DMS53 treated with DMSO at 0.1 percent for 48 hours (cell line): ENCODE data around the gene SRXN1.

Experiments
- DNase-seq: peaks from one replicate; lab custom pipeline; 2025; ENCODE audit not compliant: unreplicated experiment; lab: John Stamatoyannopoulos, UW

SRXN1 gene

DNA sequence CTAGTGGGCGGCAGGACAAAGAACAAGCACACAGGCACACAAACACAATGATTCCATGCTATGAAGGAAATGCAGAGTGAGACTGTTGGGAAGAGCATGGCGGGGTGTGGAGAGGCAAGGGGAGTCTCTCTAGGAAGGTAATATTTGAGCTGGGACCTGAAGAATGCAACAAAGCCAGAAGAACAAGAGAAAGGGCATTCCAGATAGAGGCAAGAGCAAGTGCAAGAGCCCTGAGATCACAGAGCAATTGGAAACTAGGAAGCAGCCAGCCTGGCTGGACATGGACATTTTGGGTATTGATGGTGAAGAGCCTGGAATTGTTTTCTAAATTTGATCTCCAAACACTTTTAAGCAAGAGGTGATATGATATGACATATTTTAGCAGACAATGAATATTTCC, 15.4 kb downstream of the SRXN1 start:
- DNase-seq, result no peak

DNA sequence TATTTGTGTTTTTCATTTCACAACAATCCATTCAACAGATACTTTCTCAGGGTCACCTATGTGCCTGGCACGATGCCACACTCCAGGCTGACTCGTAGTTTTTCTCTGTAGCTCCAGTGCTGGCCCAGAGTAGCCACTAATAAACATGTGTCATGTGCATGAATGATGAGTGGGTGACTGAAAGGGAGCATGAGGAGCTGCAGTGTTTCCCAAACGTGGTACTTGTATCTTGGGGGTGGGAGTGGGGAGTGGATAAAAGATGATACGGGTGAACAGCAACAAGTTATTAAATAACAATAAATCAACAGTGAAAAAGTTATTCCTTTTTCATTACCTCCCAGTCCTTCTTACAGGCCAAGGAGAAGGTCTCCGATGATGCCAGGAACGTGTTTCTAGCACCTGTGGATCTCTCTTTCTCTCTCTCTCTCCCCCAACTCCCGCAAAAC, 17.1 kb downstream of the SRXN1 start:
- no peak for DNase-seq

DNA sequence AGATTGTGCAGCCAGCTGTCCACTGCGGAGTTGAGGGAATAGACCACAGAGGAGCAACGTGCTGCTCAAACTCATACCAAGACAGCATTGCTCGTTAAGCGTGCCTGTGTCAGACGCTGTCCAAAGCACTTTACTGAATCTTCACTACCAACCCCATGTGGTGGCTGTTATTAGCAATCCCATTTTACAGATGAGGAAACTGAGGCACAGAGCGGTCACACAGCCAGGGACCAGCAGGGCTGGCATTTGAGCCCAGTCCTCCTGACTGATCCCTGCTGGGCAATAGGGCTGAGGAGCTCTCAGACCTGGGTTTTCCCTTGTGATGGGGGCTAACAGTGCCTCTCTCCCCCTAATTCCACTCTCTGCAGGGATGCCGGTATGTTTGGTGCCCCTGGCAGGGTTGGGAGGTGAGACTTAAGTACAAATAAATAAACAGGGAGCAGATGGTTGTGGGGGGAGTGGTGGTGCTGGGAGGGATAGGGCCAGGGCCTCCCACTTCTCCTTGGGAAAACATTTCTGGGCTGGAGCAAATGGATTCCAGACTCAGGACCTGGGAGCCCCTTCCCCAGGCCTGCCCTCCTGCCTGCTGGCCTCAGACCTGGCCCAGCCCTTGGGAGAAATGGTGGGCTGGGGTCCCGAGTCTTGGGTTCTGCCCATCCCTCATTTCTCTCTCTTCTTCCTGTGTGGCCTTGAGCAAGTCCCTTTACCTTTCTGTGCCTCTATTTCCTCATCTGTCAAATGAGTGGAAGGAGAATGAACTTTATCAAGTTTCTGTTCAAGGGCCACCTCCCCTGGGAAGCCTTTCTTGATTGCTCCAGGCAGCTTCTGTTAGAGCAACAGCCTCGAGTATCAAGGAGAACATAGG, 17.7 kb downstream of the SRXN1 start:
- no peak for DNase-seq

DNA sequence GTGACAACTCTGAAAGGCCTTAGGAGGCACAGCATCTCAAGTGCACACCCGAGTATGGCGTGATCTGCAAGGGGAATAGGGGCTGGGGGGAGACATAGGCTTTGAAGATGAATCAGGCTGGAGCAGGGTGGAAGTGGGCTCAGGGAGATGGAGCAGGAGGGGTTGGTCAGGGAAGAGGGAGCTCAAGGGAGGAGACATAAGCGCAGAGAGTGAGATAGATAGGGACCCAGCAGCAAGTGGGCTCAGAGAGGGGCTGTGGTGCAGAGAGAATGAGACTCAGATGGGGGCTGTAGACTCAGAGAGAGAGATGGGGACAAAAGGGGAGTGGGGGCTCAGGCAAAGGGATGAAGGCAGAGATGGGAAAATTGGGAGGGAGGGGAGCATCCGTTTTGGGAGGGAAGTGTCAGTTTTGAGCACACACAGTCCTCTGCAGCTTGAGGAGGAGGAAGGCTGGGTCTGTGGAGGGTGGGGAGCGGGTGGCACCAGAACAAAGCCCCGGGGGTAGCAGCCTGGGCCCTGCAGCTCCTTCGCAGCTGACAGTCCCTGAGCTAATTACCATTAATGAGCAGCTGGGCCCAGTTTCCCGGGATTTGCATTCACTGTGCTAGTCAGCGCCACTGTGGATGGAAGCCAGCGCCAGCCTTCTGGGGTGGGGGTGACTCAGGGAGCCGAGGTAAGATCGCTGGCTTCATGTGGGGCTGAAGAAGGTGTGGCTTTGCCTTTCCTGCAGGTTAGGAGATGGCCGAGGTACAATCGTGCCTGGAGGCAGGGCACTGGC, 18.7 kb downstream of the SRXN1 start:
- DNase-seq, result no peak

DNA sequence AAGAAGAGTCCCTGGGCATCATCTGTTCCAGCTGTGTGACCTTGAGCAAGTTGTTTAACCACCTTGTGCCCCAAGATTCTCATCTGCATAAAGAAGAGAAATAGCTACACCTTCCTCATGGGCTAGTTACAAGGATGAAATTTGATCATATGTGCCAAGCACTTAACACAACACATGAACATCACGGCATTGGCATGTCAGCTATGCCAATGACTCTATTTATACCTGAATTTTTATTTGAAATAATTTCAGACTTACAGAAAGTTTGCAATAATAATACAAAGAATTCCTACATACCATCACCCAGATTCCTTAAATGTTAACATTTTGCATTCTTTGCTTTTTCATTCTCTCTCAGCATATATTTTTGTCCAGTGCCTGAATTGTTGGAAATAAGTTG, 21.9 kb downstream of the SRXN1 start:
- DNase-seq, result no peak

DNA sequence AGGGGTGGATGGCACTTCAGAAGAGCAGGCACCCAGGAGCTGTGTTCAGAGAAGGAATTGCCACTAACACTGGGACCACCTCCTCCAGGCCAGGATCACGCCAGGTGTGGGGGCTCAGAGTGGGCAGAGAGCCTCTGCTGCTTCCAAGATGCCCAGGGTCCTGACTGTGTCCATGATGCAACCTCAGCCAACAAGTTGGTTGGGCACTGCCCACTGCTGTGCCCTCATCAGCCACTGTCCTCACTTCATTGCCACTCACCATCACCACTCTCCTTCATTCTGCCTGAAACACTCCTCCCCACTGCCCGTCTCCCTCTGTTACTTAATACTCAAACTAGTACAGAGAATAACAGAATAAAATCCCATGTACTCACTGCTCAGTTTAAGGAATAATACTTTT, 26.4 kb downstream of the SRXN1 start:
- DNase-seq, result no peak

DNA sequence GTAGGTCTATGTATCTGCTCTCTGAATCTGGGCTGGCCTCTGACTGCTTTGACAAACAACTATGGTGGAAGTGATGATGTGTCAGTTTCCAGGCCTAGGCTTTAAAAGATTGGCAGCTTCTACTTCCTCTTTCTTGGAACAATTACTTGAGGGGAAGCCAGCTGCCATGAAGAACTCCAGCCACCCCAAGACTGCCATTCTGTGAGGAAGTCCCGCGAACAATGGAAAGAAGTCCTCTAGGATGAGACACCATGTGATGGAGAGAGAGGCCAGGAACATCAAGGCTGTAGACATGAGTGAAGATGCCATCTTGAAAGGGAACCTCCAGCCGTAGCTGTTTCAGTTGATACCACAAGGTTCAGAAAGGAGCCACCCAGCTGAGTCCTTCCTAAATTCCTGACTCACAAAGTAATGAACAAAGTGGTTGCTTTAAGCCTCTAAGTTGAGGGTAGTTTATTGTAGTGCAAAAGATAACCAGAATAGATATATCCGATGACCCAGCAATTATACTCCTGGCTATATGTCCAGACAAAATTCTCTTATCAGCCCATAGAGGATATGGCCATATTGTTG, 27.6 kb downstream of the SRXN1 start:
- DNase-seq, result no peak

DNA sequence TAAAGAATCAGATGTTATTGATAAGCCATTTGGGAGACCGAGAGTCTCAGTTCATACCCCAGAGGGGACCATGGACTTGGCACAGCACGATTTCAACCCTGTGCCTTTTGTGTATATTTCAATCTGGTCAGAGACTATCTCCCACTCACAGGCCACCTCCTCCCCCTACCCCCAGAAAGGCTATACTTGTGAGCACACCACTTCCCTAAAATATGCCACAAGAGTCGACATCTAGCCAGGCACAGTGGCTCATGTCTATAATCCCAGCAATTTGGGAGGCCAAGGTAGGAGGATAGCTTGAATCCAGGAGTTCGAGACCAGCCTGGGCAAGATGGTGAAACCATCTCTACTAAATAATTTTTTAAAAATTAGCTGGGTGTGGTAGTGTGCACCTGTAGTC, 29.3 kb downstream of the SRXN1 start:
- no peak for DNase-seq

DNA sequence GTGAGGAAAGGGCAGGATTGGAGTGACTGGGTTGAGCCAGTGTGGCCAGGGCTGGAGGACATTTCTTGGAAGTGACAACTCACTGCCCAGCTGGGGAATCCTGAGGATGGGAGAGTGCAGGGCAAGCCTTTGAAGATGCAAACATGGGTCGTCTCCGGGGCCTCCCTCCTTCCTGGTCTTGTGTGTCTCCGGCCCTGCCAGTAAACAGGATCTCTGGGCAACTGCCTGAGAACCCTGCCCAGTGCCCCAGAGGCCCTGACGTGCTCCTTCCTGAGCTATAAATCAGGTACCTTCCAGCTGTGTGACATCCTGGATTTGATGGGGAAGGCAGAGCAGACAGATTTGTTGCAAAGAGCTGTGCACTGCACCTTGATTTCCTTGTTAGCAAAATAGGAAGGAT, 30.0 kb downstream of the SRXN1 start:
- DNase-seq, result no peak

DNA sequence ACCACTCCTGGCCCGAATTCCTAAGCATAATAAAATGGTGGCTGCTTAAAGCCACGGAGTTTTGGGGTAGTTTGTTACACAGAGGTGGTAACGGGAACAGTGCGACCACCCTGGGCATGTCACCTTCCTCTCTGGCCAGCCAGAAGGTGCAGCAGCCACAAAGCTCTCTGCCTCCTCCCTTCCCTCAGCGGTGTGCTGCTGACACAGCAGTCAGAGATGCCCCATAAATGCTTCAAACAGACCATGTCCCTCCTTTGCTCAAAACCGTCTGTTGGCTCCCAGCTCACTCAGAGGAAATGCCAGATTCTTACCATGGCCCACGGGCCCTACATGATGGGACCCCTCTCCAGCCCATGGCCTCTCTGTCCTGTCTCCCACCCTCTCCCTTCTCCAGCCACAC, 30.8 kb downstream of the SRXN1 start:
- no peak for DNase-seq

DNA sequence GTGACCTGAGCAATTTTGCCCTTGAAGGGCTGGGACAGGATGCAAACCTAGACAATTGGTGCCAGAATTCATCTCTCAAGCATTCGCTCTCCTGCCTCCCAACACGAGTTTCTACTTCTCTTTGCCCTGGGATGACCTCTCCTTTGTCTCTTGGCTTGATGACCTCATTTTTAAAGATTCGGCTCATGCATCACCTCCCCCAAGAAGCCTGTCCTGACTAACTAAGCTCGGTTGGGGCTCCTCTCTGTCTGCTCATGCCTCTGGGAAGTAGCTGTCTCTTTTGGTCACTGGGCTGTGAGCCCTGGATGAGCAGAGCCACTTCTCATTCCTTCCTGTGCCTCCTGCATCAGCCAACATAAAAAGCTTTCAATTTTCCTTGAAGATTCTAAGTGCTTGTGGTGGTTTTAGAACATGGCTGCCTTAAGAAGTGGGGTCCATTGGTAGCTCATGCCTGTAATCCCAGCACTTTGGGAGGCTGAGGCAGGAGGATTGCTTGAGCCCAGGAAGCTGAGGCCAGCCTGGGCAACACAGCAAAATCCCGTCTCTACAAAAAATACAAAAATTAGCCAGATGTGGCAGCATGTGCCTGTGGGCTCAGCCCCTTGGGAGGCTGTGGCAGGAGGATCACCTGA, 31.8 kb downstream of the SRXN1 start:
- no peak for DNase-seq

DNA sequence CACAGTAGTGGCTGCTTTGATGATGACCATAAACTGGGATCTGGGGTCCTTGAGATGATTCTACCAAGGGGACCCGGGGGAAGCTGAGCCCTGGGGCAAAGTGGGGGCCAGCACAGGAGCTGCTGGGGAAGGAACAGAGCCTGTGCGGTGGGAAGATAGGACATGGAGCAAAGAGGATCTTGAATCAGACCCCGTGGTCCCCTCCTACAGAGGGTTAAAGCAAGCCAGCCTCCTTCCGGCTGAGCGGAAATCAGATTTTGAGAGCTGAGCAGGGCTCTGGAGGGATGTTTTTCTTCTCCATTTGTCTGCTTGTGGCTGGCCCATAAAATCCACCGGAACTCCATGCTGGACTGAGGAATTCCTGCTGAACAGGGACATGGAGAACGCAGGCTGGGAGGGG, 32.8 kb downstream of the SRXN1 start:
- no peak for DNase-seq

DNA sequence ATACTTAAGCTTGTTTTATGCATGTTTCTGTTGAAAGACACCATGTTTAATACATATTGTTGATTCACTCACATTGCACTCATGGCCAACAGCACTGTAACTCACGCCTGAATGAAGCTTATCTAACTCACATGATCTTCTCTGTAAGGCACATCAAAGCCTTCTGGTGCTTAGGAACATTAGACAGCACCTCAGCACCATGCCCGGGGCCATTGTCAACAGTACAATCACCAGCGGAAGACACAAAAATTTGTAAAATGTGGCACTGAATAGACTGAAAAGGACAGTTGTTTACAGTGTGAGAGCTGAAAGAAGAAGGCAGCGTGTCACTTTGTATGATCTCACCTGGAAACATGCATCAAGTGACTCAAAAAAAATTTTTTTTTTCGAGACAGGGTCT, 34.0 kb downstream of the SRXN1 start:
- DNase-seq, result no peak

DNA sequence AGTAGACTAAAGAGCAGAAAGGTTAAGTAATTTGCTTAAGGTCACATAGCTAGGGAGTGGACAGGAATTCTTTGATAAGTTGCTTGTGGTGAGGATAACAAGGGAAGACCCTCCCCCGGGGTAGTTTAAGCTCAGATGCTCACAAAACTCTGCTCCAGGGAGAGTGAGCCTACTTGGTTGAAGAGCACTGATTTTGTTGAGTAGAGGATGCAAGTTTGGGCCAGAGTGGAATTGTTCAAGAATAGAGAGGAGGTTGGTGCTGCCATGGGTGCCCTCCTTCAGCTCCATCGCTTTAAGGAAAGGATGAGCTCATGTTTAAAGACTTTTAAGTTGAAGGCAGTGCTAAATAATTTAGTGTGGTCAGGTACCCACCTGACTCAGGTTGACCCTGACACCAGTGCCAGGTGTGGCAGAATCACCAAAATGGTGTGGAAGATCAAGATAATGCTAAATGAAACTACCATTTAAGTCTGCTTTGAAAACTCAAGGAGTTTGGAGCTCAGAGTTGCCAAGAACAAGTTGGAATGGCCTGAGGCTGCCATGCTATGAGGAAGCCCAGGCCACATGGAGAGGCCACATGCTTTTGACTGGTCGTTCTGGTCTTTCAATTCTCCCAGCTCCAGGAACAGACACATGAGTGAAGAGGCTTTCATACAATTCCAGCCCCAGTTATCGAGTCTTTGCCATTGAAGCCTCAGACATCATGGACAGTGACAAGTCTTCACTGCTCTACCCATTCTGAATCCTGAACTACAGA, 34.9 kb downstream of the SRXN1 start:
- no peak for DNase-seq

DNA sequence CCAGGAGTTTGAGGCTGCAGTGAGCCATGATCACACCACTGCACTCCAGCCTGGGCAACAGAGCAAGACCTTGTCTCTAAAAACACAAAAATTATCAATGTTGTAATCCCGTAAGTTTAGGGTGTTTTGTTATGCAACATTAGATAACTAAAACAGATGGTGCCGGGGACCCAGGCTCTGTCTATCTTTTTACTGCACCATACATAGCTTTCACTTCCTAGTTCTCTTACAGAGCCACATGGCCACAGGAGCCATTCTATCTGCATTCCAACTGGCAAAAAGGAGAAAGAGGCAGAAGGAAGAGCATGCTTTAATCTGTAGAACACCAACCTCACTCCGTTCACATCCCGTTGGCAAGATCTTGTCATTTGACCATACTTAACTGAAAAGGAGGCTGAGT, 37.5 kb downstream of the SRXN1 start:
- DNase-seq, result no peak

DNA sequence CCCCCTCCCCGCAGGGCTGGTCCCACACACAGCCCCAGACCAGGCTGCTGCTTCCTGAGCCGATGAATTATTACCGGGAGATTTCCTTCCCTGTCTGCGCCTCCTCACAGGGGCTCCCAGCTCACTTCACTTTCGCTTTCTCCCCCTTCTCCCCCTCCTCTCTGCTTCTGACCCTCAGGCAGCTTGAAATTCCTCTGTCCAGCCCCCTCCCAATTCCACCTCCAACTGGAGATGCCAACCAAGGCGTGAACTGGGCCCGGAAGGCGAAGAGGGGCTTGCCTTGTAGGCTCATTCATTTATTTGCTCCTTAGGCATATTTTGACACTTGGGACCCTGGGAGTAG, 41.2 kb downstream of the SRXN1 start:
- DNase-seq, result no peak

DNA sequence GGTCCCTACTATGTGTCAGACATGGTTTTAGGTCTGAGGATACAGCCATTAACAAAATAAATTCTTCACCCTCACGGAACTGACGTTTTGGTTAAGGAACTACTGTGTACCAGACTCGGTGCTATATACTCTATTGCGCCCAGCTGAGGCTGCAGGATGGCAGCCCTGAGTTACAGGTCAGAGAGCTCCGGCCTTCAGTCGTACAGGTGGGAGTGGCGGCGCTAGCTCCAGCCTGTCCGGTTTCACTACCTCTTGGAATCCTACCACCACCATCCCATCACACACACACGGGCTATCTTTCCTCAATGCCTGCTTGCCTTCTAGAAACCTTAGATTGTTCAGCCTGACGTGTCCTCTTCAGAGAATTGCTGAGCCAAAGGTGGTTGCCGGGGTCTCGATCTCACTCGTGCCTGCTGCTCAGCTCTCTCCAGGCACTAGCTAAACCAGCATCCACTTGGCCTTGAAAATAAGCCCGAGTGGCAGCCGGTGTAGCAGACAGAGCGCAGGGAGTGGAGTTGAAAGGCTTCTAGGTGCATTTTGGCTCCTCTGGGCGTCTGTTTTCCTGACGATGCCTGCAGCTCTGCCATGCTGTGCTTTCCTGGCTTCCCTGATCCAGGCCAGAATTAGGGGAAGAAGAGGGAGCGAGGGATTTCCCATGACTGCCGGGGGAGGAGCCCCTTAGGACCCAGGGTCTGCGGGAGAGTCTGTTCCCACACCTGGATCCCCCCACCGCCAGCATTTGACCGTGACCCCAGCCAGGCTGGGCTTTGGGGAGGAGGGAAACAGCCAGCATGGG, 41.8 kb downstream of the SRXN1 start:
- DNase-seq, result peak; percentile 24

DNA sequence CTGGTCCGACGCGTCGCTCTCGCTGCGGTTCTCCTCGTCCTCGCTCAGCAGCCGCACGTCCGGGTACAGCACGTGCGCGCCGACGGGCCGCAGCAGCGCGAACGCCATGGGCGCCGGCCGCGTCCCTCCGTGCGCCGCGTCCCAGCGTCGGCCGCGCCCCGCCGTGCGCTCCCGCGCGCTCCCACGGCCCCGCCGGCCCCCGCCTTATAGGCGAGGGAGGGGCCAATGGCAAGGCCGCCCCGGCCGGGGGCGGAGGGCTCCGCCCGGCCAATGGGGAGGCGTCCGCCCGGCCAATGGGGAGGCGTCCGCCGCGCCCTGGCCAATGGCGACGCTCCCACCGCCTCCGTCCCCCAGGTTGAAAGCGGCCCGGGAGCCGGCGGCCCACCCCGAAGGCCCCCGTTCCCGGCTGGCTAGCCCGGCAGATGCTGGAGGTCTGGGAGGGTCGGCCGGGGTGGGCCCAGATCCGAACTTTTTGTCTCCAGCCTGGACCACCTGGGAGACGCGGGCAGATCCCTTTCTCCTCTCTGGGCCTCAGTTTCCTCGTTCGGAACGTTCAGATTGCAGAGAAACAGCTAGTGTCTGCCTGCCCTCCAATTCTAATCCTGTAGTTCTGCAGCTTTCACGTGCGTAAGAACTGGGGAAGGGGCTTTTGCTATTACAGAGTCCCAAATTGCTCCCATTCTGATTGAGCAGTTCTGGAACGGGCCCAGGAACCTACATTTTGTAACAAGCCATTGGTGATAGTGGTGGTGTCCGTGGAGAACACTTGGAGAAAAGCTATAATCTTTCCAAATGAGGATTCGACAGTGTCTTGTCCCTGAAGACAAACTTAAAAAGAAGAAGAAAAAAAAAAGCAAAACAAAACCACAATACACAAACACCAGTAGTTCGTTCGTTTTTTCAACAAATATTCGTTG, 42.6 kb downstream of the SRXN1 start, which contains the start of gene TCF15:
Gene TCF15, minus strand, starts transcription at position 180 of the 917 bp plus-strand sequence. Its CDS starts 72 bp downstream, at position 108.
- peak; percentile 66 for DNase-seq
